Fibroblast of pulmonary artery (primary cell): ENCODE data around the gene RMND5B.

Source experiments
- DNase-seq: peaks from one replicate; pipeline ENCODE4 v3.0.0-alpha.2; 2010; ENCODE audit warnings: low read depth
- H3K4me3 ChIP-seq: replicated peaks from 2 replicates; pipeline ENCODE4 v1.5.1; 2011; ENCODE audit warnings: low read depth, mild to moderate bottlenecking, control low read depth, low read length, moderate library complexity
- TF ChIP-seq, protein P1 (sequence below): IDR thresholded peaks from 2 replicates; pipeline ENCODE4 v1.5.1; 2011; ENCODE audit warnings: mild to moderate bottlenecking, control low read depth, low read length, inconsistent platforms; ENCODE audit errors: missing control alignments

The RMND5B gene

DNA sequence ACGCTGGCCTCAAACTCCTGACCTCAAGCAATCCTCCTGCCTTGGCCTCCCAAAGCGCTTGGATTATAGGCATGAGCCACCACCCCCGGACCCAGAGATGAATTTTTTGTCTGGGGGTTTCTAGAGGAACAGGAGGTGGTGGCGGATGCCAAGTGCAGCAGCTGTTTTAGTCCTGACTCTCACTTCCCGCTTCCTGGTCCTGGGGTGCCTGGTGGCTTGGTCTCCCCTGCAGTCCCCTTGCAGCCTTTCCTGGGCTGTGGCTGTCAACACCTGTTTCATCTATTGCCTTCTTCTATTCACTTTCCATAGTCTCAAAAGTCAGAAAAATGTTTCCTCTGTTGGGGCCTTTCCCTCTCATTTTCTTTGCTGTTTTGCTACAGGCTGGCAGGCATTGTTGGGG is 29.4 kb downstream of the RMND5B start:
- TF ChIP-seq, protein P1, sequence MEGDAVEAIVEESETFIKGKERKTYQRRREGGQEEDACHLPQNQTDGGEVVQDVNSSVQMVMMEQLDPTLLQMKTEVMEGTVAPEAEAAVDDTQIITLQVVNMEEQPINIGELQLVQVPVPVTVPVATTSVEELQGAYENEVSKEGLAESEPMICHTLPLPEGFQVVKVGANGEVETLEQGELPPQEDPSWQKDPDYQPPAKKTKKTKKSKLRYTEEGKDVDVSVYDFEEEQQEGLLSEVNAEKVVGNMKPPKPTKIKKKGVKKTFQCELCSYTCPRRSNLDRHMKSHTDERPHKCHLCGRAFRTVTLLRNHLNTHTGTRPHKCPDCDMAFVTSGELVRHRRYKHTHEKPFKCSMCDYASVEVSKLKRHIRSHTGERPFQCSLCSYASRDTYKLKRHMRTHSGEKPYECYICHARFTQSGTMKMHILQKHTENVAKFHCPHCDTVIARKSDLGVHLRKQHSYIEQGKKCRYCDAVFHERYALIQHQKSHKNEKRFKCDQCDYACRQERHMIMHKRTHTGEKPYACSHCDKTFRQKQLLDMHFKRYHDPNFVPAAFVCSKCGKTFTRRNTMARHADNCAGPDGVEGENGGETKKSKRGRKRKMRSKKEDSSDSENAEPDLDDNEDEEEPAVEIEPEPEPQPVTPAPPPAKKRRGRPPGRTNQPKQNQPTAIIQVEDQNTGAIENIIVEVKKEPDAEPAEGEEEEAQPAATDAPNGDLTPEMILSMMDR = no peak
- no peak overlapping the region for H3K4me3 ChIP-seq

DNA sequence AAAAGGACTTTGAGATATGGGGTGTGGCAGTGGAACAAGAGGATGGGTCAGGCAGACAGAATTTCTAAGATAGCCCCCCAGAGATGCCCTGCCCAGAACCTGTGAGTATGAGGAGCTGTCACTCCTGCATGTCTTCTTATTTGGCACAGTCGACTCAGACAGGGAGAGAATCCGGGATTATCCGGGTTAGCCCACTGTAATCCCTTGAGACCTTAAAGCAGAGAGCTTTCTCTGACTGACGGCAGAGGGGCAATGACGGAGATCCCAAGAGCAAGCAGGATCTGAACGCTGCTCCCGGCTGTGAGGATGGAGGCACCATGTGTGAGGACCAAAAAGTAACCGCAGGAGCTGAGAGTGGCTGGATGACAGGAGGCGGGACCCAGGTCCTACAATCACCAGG is 31.7 kb downstream of the RMND5B start:
- TF ChIP-seq, protein P1 = no peak
- H3K4me3 ChIP-seq = no peak overlapping the region
- no peak for DNase-seq

More for the DNA sequence above, 29.4 kb downstream of the RMND5B start:
- DNase-seq = no peak

DNA sequence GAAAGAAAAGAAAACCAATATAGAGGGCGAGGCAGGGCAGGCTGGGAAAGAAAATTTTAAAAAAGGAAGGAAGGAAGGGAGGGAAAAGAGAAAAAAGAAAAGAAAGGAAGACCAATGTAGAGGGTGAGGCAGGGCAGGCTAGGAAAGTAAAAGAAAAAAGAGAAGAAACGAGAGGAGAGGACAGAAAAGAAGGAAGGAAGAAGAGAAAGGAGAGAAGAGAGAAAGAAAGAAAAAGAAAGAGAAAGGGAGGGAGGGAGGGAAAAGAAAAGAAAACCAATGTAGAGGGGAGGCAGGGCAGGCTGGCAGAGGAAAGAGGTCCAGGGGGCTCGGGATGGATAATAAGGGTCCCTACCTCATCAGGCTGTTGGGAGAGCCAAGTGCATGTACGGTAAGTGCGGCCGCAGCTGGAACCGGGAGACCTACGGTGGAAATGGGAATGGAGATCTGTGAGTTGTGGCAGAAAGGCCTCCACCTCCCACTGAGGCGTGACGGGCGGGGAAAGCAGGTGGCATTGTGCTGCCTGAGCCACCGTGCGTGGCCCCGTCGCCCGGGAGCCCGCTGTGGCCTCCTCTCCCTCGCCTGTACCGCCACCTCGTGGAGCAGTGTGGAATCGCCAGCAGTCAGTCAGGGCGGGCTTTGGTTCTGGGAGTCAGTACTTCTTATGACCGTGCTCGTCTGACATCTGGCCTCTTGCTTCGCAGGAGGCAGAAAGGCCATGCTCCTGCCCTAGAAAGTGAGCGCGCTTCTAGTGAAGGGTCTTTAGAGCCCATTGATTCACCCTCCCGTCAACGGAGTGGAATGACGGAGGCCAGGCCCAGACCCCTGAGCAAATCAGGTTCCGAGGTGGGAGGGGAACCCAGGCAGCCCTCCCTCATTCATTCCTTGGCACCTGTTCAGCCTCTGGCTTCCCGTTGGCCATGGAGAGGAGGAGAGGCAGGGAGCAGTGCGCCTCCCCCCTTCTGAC is 33.2 kb downstream of the RMND5B start:
- DNase-seq = peak; percentile 74
- TF ChIP-seq, protein P1 = peak; percentile 96
- H3K4me3 ChIP-seq = no peak overlapping the region

DNA sequence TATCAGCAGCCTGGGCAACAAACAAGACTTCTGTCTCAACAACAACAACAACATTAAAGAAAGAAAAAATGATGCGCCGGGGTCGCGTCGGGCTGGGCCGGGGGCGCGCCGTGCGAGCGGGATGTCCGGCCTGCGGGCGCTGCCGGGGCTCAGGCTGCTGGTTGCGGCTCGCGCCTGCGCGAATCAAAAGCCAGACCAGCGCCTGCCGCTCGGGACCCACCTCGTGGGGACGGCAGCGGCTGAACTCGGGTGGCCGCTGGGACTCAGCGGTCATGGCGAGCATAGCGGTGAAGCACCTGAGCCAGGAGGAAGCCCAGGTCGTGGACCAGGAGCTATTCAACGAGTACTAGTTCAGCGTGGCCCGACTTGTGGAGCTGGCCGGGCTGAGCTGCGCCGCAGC is 34.8 kb downstream of the RMND5B start:
- TF ChIP-seq, protein P1 = no peak
- no peak for DNase-seq
- no peak overlapping the region for H3K4me3 ChIP-seq

DNA sequence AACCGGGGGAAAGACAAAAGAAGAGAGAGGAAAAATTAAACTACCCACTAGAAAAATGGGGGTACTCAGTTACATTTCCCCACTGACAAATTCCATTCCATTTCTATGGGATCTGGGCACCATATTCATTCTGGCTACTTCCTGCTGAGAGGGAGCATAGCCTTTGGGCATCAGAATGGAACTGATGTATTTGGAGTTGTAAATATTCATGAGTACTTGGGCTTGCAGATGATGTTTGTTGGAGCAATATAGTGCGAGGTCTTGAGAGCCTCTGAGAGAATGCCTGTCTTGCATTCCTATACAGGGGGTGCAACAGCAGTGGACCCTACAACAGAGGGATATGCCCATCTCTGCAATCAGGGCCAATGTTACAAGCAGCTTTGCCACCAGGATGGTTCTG is 39.6 kb downstream of the RMND5B start:
- DNase-seq = no peak
- no peak overlapping the region for H3K4me3 ChIP-seq
- TF ChIP-seq, protein P1 = no peak

DNA sequence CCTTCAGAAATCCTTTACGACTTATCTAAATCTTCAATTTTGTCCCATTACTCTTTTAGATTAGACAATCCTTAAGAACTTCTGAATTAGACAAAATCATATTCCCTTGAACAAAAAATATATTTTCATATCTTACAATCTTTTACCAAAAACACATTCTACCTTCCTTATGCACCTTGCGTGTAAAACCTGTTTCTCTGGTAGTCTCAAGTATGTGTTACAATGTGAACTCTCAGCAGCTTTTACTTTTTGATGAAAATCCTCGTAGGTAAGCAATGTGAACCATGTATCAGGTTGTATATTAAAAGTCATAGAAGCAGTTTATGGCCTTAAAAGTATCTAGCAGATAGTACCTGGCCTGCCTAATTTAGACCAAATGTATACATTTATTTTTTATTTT is 43.6 kb downstream of the RMND5B start:
- TF ChIP-seq, protein P1 = no peak
- no peak overlapping the region for H3K4me3 ChIP-seq
- DNase-seq = no peak

DNA sequence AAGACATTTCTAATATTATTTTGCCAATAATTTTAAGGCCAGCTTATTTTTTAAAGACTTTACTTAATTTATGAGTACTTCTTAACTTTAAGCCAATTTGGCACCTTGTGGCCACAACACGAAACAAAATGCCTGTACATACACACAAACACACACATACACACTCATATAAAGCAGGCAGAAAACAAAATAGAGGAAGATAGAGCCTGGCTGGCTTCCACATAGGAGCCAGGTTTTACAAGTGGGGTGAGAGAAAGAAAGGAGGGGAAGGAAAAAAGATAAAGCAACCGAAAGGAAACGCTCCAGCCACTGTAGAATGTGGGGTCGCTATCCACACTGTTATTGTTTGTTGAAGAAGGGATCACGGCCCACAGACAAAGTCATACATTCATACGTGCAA is 46.0 kb downstream of the RMND5B start:
- DNase-seq = no peak
- TF ChIP-seq, protein P1 = no peak
- no peak overlapping the region for H3K4me3 ChIP-seq
